KMS-11 (cell line): ENCODE results near the gene DMGDH.

ENCODE experiments used
- H2AFZ ChIP-seq: fragments of 200-600 bp; sonication (generic); 2 replicates; pipeline ENCODE4 v1.6.1; 2016; ENCODE audit warnings: antibody characterized with exemption, mixed run types, low read depth
- H3K27ac ChIP-seq: fragments of 200-600 bp; sonication (generic); 2 replicates; pipeline ENCODE4 v1.6.1; 2016; ENCODE audit warnings: mild to moderate bottlenecking, mixed run types
- H3K27me3 ChIP-seq: fragments of 200-600 bp; sonication (generic); 2 replicates; pipeline ENCODE4 v1.6.1; 2017; ENCODE audit warnings: mild to moderate bottlenecking, low read depth, mixed run types, moderate library complexity; ENCODE audit not compliant: insufficient read depth
- H3K36me3 ChIP-seq: fragments of 200-600 bp; sonication (generic); 2 replicates; pipeline ENCODE4 v1.6.1; 2017; ENCODE audit warnings: mild to moderate bottlenecking, mixed run types; ENCODE audit not compliant: insufficient read depth
- H3K4me1 ChIP-seq: fragments of 200-600 bp; sonication (generic); 2 replicates; pipeline ENCODE4 v1.6.1; 2016; ENCODE audit warnings: mild to moderate bottlenecking, low read depth, mixed run types; ENCODE audit not compliant: poor library complexity, severe bottlenecking
- H3K4me2 ChIP-seq: fragments of 200-600 bp; sonication (generic); 2 replicates; pipeline ENCODE4 v1.7.0; 2016; ENCODE audit warnings: mild to moderate bottlenecking, mixed run types
- H3K4me3 ChIP-seq: fragments of 200-600 bp; sonication (generic); IDR thresholded peaks from 2 replicates; pipeline ENCODE4 v1.6.1; 2017; ENCODE audit warnings: low read depth, low read length, mixed read lengths; ENCODE audit not compliant: insufficient read depth
- H3K79me2 ChIP-seq: fragments of 200-600 bp; sonication (generic); 2 replicates; pipeline ENCODE4 v1.6.1; 2016; ENCODE audit warnings: low read depth, mixed run types; ENCODE audit not compliant: insufficient read depth
- H3K9ac ChIP-seq: fragments of 200-600 bp; sonication (generic); 2 replicates; pipeline ENCODE4 v1.6.1; 2016; ENCODE audit warnings: mild to moderate bottlenecking, mixed run types
- H4K20me1 ChIP-seq: fragments of 200-600 bp; sonication (generic); 2 replicates; pipeline ENCODE4 v1.6.1; 2016; ENCODE audit warnings: mild to moderate bottlenecking, mixed run types; ENCODE audit not compliant: insufficient read depth
- TF ChIP-seq, protein P1 (sequence below): fragments of 200-600 bp; sonication (generic); conservative IDR thresholded peaks from 2 replicates; pipeline ENCODE4 v1.6.1; 2017; ENCODE audit warnings: low read depth, mild to moderate bottlenecking, antibody characterized with exemption, low read length, moderate library complexity, mixed read lengths

Gene DMGDH

DNA sequence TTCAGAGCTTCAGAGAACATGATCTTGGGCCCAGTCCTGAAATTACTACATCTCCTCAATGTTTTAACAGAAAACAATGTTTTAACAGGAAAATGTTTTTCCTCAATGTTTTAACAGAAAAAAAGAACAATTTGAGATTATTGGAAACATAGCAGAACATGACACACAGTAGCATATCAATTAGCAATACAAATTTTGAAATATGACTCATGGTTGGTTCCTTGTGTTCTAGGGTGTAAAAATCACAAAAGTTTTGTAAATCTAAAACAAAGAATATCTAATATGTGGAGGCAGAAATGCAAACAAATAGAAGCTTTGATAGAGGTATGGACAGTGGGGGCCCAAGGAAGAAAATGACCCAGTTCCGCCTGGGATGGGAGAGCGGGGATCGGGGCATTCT is 61.6 kb downstream of the DMGDH start:
- no peaks in the 10 kb centered on the region for H3K27me3 ChIP-seq
- no peaks in the 10 kb centered on the region for H3K79me2 ChIP-seq
- no peaks in the 10 kb centered on the region for H4K20me1 ChIP-seq
- no peak overlapping the region for H2AFZ ChIP-seq
- H3K9ac ChIP-seq = no peak overlapping the region
- no peaks in the 10 kb centered on the region for H3K4me1 ChIP-seq
- no peak overlapping the region for H3K27ac ChIP-seq
- no peak overlapping the region for H3K4me2 ChIP-seq
- TF ChIP-seq, protein P1, sequence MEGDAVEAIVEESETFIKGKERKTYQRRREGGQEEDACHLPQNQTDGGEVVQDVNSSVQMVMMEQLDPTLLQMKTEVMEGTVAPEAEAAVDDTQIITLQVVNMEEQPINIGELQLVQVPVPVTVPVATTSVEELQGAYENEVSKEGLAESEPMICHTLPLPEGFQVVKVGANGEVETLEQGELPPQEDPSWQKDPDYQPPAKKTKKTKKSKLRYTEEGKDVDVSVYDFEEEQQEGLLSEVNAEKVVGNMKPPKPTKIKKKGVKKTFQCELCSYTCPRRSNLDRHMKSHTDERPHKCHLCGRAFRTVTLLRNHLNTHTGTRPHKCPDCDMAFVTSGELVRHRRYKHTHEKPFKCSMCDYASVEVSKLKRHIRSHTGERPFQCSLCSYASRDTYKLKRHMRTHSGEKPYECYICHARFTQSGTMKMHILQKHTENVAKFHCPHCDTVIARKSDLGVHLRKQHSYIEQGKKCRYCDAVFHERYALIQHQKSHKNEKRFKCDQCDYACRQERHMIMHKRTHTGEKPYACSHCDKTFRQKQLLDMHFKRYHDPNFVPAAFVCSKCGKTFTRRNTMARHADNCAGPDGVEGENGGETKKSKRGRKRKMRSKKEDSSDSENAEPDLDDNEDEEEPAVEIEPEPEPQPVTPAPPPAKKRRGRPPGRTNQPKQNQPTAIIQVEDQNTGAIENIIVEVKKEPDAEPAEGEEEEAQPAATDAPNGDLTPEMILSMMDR = no peak
- no peaks in the 10 kb centered on the region for H3K36me3 ChIP-seq
- no peak overlapping the region for H3K4me3 ChIP-seq

DNA sequence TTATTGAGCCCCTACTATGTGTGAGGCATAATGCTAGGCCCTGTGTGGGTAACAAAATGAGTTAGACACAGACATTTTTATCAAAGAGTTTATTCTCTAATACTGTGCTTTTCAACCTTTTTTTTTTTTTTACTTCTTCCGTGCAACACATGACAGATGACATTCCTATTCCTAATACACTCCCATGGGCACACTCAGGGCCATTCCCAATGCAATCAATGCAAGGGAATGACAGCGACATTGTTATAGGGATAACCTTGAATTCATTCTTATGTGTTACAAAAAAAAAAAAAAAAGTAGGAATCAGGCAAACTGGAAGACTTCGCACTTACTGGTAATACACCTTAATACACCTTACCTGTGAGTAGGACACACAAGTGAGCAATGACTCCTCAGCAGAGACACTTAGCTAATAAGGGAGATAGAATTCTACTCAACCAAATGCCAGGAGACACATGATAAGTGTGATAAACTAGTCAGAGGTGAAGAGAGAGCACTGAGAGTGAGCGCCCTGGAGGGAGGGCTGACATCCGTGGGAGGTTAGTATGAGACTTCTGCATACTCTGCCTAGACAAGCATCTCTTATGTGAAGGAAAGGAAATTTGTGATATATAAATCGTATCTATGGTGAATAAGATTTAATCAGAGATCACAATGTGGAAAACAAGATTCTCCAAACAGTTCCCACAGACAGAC is 63.4 kb downstream of the DMGDH start:
- H3K79me2 ChIP-seq = no peaks in the 10 kb centered on the region
- H3K36me3 ChIP-seq = no peaks in the 10 kb centered on the region
- TF ChIP-seq, protein P1 = no peak
- H3K27ac ChIP-seq = no peak overlapping the region
- no peak overlapping the region for H3K4me2 ChIP-seq
- no peak overlapping the region for H3K4me3 ChIP-seq
- no peak overlapping the region for H3K9ac ChIP-seq
- H2AFZ ChIP-seq = no peak overlapping the region
- H3K4me1 ChIP-seq = no peaks in the 10 kb centered on the region
- H4K20me1 ChIP-seq = no peaks in the 10 kb centered on the region
- no peaks in the 10 kb centered on the region for H3K27me3 ChIP-seq

- H3K27ac ChIP-seq = no peak overlapping the region
- no peaks in the 10 kb centered on the region for H4K20me1 ChIP-seq
- TF ChIP-seq, protein P1 = no peak
- H3K9ac ChIP-seq = no peak overlapping the region
- no peak overlapping the region for H2AFZ ChIP-seq
- H3K4me1 ChIP-seq = no peaks in the 10 kb centered on the region
- H3K4me3 ChIP-seq = no peak overlapping the region
- H3K36me3 ChIP-seq = no peaks in the 10 kb centered on the region
- H3K4me2 ChIP-seq = no peak overlapping the region
- H3K27me3 ChIP-seq = no peaks in the 10 kb centered on the region
- no peaks in the 10 kb centered on the region for H3K79me2 ChIP-seq
Measured at GRCh38 chr5:79005151-79005550, 64.3 kb downstream of the DMGDH start.

GRCh38 chr5:79002374-79002773 is 67.1 kb downstream of the DMGDH start:
- Histone ChIP-seq H3K9ac (no peak overlapping the region), H3K27me3 (no peaks in the 10 kb centered on the region), H3K4me1 (no peaks in the 10 kb centered on the region), H4K20me1 (no peaks in the 10 kb centered on the region), H3K4me2 (no peak overlapping the region), H3K36me3 (no peaks in the 10 kb centered on the region), H3K79me2 (no peaks in the 10 kb centered on the region), H3K27ac (no peak overlapping the region), H3K4me3 (no peak overlapping the region), H2AFZ (no peak overlapping the region)
- TF ChIP-seq, protein P1 = no peak
